Common myeloid progenitor, CD34-positive (primary cell): ENCODE data around the gene XCL2.
A peak's percentile ranks its signal among the peaks of the same experiment; 100 is the strongest.
"Not testable (repeated sequence)": the region's sequence is repeated elsewhere in the genome, so short reads cannot be mapped to it uniquely, and the experiment has no call there.

Experiments
- CTCF ChIA-PET: fragments of 350-600 bp; sonication (Branson Sonifier 250); formaldehyde crosslinking; loops from one replicate; lab custom pipeline; 2021; ENCODE audit warnings: antibody characterized with exemption; lab: Charles Lee
- POLR2A ChIA-PET: fragments of 350-600 bp; sonication (Branson Sonifier 250); formaldehyde crosslinking; loops from one replicate; lab custom pipeline; 2021; ENCODE audit warnings: antibody characterized with exemption; lab: Charles Lee
- DNase-seq, 3 donors: peaks; one replicate each; pipeline versions ENCODE4 v3.0.0 to v3.0.0-alpha.2; 2013
- H3K27ac ChIP-seq, 2 experiments: 1 replicate in 1 of 2; 2 replicates in 1 of 2; pipeline ENCODE4 v1.7.0; 2013; ENCODE audit warnings: inconsistent platforms in 2 of 2, low read length in 2 of 2, mild to moderate bottlenecking in 2 of 2, low read depth in 1 of 2, moderate library complexity in 1 of 2; ENCODE audit not compliant: severe bottlenecking in 2 of 2, insufficient read depth in 1 of 2, poor library complexity in 1 of 2
- H3K27me3 ChIP-seq, 5 experiments: replicated peaks in 2 of 5; 1 replicate in 3 of 5; 2 replicates in 2 of 5; pipeline versions ENCODE4 v1.6.1 to v1.7.0; 2013; ENCODE audit warnings: low read length in 4 of 5, mild to moderate bottlenecking in 2 of 5, moderate library complexity in 2 of 5, inconsistent platforms in 1 of 5; ENCODE audit not compliant: insufficient read depth in 5 of 5, control insufficient read depth in 4 of 5
- H3K36me3 ChIP-seq, 4 experiments: 1 replicate in 2 of 4; 2 replicates in 2 of 4; pipeline versions ENCODE4 v1.6.1 to v1.7.0; 2013; ENCODE audit warnings: low read length in 3 of 4, control low read depth in 1 of 4, mild to moderate bottlenecking in 1 of 4; ENCODE audit not compliant: control insufficient read depth in 4 of 4, insufficient read depth in 4 of 4
- H3K4me1 ChIP-seq, 4 experiments: 1 replicate in 3 of 4; 2 replicates in 1 of 4; pipeline versions ENCODE4 v1.6.1 to v1.7.1; 2013; ENCODE audit warnings: low read length in 3 of 4, mild to moderate bottlenecking in 3 of 4, control low read depth in 1 of 4, inconsistent platforms in 1 of 4, moderate library complexity in 1 of 4; ENCODE audit not compliant: control insufficient read depth in 4 of 4, insufficient read depth in 4 of 4; ENCODE audit errors: control extremely low read depth in 1 of 4
- H3K4me3 ChIP-seq, 7 experiments: 1 replicate in 4 of 7; 2 replicates in 3 of 7; pipeline versions ENCODE4 v1.5.1 to v1.7.0; 2013; ENCODE audit warnings: mild to moderate bottlenecking in 7 of 7, low read length in 6 of 7, moderate library complexity in 6 of 7, inconsistent platforms in 2 of 7, low read depth in 2 of 7, control low read depth in 1 of 7; ENCODE audit not compliant: insufficient read depth in 4 of 7, control insufficient read depth in 1 of 7; ENCODE audit errors: extremely low read depth in 1 of 7
- H3K9me3 ChIP-seq, 5 experiments: 1 replicate in 4 of 5; 2 replicates in 1 of 5; pipeline versions ENCODE4 v1.6.1 to v1.7.1; 2013; ENCODE audit warnings: low read length in 4 of 5, mild to moderate bottlenecking in 2 of 5, inconsistent platforms in 1 of 5, low read depth in 1 of 5, moderate library complexity in 1 of 5; ENCODE audit not compliant: control insufficient read depth in 4 of 5, insufficient read depth in 2 of 5; ENCODE audit errors: control extremely low read depth in 1 of 5
- WGBS: methylation state at CpG from one replicate; pipeline ENCODE4 v1.1.5; 2013; ENCODE audit not compliant: insufficient coverage; 5-methylcytosine and 5-hydroxymethylcytosine counted together

The XCL2 gene

DNA sequence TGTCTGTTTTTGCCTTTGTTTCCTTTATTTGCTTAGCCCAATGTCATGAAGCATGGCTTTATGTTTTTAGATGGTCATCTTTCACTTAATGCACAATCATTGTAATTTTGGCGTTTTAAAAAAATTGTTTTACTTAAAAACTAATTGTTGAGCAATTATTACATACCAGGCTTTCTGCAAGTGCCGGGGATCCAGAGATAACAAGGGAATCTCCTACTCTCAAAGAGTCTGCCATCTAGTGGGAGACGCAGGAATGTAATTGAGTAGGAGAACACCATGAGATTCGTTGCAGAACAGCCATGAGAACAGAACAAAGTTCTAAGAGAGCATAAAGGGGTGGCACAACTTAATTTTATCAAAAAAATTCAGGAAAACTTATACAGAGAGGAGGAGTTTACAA, 30.4 kb upstream of the XCL2 start:
- H3K4me3 ChIP-seq, H3K9me3 ChIP-seq, H3K4me1 ChIP-seq, H3K27ac ChIP-seq, POLR2A ChIA-PET, H3K27me3 ChIP-seq, H3K36me3 ChIP-seq: not testable (repeated sequence)
- WGBS, result no CpG with 5 or more reads among the region's 4 CpGs
- peak; percentile 39 to 78 (median 66) for DNase-seq
- CTCF ChIA-PET, result interaction anchor here (2.3 kb wide), 1 partner anchor 133 kb away, joined by 20 read pairs; no protein-coding TSS in a partner anchor

GRCh38 chr1:168572633-168573032, 28.8 kb upstream of the XCL2 start:
- ChIA-PET CTCF (interaction anchor here (0.7 to 1.0 kb wide), 2 partner anchors 19 to 127 kb away, joined by 3 read pairs; no protein-coding TSS in a partner anchor), POLR2A (no interaction called here)
- Histone ChIP-seq H3K36me3 (no peaks in the 10 kb centered on the region), H3K27me3 (no peaks in the 10 kb centered on the region), H3K27ac (no peak overlapping the region), H3K4me3 (no peak overlapping the region), H3K4me1 (no peaks in the 10 kb centered on the region), H3K9me3 (no peaks in the 10 kb centered on the region)
- DNase-seq, result no peak
- 94% methylated on average over 2 of the region's 3 CpGs for WGBS

DNA sequence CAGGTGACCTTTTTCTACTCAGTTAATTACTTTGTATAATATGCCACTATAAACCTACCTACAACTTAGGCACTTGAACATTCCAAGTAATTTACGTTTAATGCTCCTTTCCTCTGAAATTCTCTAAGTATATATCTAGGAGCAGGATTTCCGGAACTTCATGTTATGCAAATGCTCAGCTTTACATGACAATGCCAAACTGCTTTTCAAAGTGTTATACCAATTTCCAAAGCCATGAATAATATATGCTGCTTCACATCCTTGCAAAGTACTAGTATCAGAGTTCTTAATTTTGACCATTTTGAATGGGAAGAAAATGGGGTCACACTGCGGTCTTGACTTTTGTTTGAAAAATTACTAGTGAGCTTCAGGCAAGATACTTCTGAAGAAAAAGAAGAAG, 26.9 kb upstream of the XCL2 start:
- Histone ChIP-seq H3K4me3 (no peak overlapping the region), H3K4me1 (peaks cover 4 to 15% (median 7%) of the 10 kb centered on the region in 4 experiments), H3K9me3 (no peaks in the 10 kb centered on the region), H3K27ac (no peak overlapping the region), H3K36me3 (no peaks in the 10 kb centered on the region), H3K27me3 (no peaks in the 10 kb centered on the region)
- WGBS, result 50% methylated on average over 2 of the region's 3 CpGs
- POLR2A ChIA-PET, result no interaction called here
- no peak for DNase-seq
- CTCF ChIA-PET, result interaction anchor here (1.2 to 3.2 kb wide), 2 partner anchors 129 to 228 kb away, joined by 3 to 40 read pairs; no protein-coding TSS in a partner anchor

- Histone ChIP-seq H3K36me3 (no peaks in the 10 kb centered on the region), H3K27me3 (no peaks in the 10 kb centered on the region), H3K4me3 (no peak overlapping the region), H3K27ac (no peak overlapping the region), H3K4me1 (peaks cover 9 to 17% (median 11%) of the 10 kb centered on the region in 4 experiments), H3K9me3 (no peaks in the 10 kb centered on the region)
- DNase-seq, result no peak
- ChIA-PET CTCF (interaction anchor here (1.1 to 3.2 kb wide), 3 partner anchors 9 to 127 kb away, joined by 5 to 40 read pairs (median 5); no protein-coding TSS in a partner anchor), POLR2A (no interaction called here)
- no CpG with 5 or more reads among the region's 1 CpG for WGBS
These were observed 24.5 kb upstream of the XCL2 start for GRCh38 chr1:168568346-168568745.

DNA sequence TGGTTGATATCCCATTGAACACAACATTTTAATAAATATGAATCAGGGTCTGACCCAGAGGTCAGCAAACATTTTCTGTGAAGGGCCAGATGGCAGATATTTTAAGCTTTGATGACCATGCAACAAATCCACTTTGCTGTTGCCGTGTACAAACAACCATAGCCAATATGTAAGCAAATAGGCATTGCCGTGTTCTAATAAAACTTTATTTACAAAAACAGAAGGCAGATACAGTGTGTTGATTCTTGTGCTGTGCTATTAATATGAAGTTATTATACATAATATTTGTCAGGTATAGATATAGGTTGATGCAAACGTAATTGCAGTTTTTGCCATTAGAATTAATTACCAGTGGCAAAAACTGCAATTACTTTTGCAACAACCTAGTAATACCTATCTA, 23.8 kb upstream of the XCL2 start:
- Histone ChIP-seq H3K4me1 (peaks cover 9 to 17% (median 11%) of the 10 kb centered on the region in 4 experiments), H3K4me3 (no peak overlapping the region), H3K36me3 (no peaks in the 10 kb centered on the region), H3K9me3 (no peaks in the 10 kb centered on the region), H3K27me3 (no peaks in the 10 kb centered on the region), H3K27ac (no peak overlapping the region)
- DNase-seq, result no peak
- ChIA-PET CTCF (interaction anchor here (0.9 to 2.4 kb wide), 3 partner anchors 10 to 126 kb away, joined by 3 to 5 read pairs (median 4); no protein-coding TSS in a partner anchor), POLR2A (no interaction called here)
- WGBS, result 100% methylated on average over 1 of the region's 3 CpGs

DNA sequence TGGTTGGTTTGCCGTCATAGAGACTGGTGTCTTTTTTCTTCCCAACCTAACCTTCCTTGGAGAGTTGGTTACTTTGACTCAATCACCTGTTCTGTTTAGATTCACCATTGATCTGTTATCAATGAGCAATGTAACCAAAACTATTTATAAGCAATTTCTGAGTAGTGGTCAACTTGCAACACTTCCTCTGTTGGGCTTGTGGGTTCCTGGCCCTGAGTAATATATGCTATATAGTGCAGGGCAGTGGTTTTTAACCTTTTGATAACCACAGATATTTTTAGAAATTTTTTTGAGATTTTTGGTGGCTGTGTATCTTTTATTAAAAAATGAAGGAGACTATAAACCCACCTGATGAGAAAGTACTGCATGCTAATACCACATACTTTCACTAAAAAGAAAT, 23.2 kb upstream of the XCL2 start:
- no peak overlapping the region for H3K27ac ChIP-seq
- ChIA-PET CTCF (interaction anchor here (0.9 to 2.4 kb wide), 3 partner anchors 11 to 125 kb away, joined by 3 to 5 read pairs (median 4); no protein-coding TSS in a partner anchor), POLR2A (no interaction called here)
- H3K36me3 ChIP-seq, result no peaks in the 10 kb centered on the region
- no peak overlapping the region for H3K4me3 ChIP-seq
- no peaks in the 10 kb centered on the region for H3K27me3 ChIP-seq
- H3K4me1 ChIP-seq, result peaks cover 9 to 17% (median 11%) of the 10 kb centered on the region in 4 experiments
- no peaks in the 10 kb centered on the region for H3K9me3 ChIP-seq
- DNase-seq, result peak in 1 of 3 donors; percentile 12
- 83% methylated on average over 1 of the region's 1 CpG for WGBS

DNA sequence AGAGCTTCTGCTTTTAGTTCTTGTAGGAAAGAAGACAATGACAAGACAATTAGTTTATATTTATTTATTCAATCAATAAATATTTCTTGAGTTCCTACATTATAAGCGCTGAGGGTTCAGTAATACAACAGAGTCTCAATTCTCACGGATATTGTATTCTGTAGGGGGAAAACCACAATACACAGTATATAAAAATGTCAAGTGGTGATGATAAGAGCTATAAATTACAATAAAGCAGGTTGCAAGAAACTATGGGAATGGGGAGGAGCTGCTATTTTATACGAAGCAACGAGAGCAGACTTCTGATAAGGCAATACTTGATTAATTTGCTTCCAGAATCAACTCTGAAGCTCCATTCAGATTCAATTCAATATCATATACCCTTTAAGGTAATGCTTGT, 22.0 kb upstream of the XCL2 start:
- Histone ChIP-seq H3K36me3 (no peaks in the 10 kb centered on the region), H3K4me3 (no peak overlapping the region), H3K4me1 (peaks cover 9 to 21% (median 11%) of the 10 kb centered on the region in 4 experiments), H3K27me3 (no peaks in the 10 kb centered on the region), H3K9me3 (no peaks in the 10 kb centered on the region), H3K27ac (no peak overlapping the region)
- ChIA-PET CTCF (interaction anchor here (2.0 to 2.4 kb wide), 3 partner anchors 12 to 125 kb away, joined by 4 to 10 read pairs (median 5); no protein-coding TSS in a partner anchor), POLR2A (interaction anchor here (0.7 kb wide), 1 partner anchor 18 kb away, joined by 3 read pairs; no protein-coding TSS in a partner anchor)
- WGBS, result no CpG with 5 or more reads among the region's 4 CpGs
- peak in 2 of 3 donors; percentile 13 to 30 for DNase-seq
